Calu3 (cell line): ENCODE data around the gene LZTS2. TPM values are rescaled to one million over a fixed set of nuclear protein-coding genes. Genes with fewer than 3 reads are reported as not detected.
A peak's percentile ranks its signal among the peaks of the same experiment; 100 is the strongest.

Experiments
- BruUV-seq: library from RNA; stranded (reverse); fragments of 400-500 nt; replicated peaks from 2 replicates; lab custom pipeline; 2021; lab: Mats Ljungman, UMichigan
- CTCF ChIA-PET: fragments of 300-600 bp; sonication (Branson Sonifier 250); formaldehyde crosslinking; loops from one replicate; lab custom pipeline; 2022; ENCODE audit warnings: antibody characterized with exemption; lab: Charles Lee
- DNase-seq: peaks from one replicate; pipeline ENCODE4 v3.0.0; 2022
- H3K27ac Mint-ChIP-seq: one replicate; pipeline ENCODE4 v1.8.0; 2022; ENCODE audit warnings: mixed read lengths; ENCODE audit not compliant: unreplicated experiment
- H3K27me3 Mint-ChIP-seq: one replicate; pipeline ENCODE4 v1.8.0; 2022; ENCODE audit warnings: mixed read lengths; ENCODE audit not compliant: unreplicated experiment
- H3K36me3 Mint-ChIP-seq: one replicate; pipeline ENCODE4 v1.8.0; 2022; ENCODE audit warnings: mild to moderate bottlenecking, moderate library complexity, mixed read lengths; ENCODE audit not compliant: insufficient read depth, unreplicated experiment
- H3K4me1 Mint-ChIP-seq: one replicate; pipeline ENCODE4 v1.8.0; 2022; ENCODE audit warnings: mild to moderate bottlenecking, low read depth, mixed read lengths; ENCODE audit not compliant: unreplicated experiment
- H3K4me3 Mint-ChIP-seq: one replicate; pipeline ENCODE4 v1.8.0; 2022; ENCODE audit warnings: mild to moderate bottlenecking, low read depth, moderate library complexity, mixed read lengths; ENCODE audit not compliant: unreplicated experiment
- H3K9me3 Mint-ChIP-seq: one replicate; pipeline ENCODE4 v1.8.0; 2022; ENCODE audit warnings: low read depth, mixed read lengths; ENCODE audit not compliant: unreplicated experiment
- CTCF ChIP-seq: fragments of 200-600 bp; IDR thresholded peaks from one replicate; pipeline ENCODE4 v1.8.0; 2022; ENCODE audit warnings: antibody characterized with exemption; ENCODE audit not compliant: unreplicated experiment
- intact Hi-C: fragments of 100-400 bp; cut with micrococcal nuclease; formaldehyde crosslinking; loops from one replicate; pipeline ENCODE4 v1.10.0; 2022; ENCODE audit not compliant: unreplicated experiment
- total RNA-seq: library from RNA; stranded (reverse); gene quantifications from 2 replicates; pipeline ENCODE4 v1.2.3, GENCODE V29; 2022

The LZTS2 gene
- total RNA-seq, 1 experiment from 2014 or later: 23.7 TPM

GRCh38 chr10:101042667-101043362 lies 43.2 kb downstream of the LZTS2 start:
- peak overlapping the region; percentile 99 for H3K27ac Mint-ChIP-seq
- intact Hi-C loops: no loop called here
- peaks cover 14% of the 10 kb centered on the region for H3K27me3 Mint-ChIP-seq
- H3K36me3 Mint-ChIP-seq: peaks cover 20% of the 10 kb centered on the region
- H3K9me3 Mint-ChIP-seq: no peaks in the 10 kb centered on the region
- BruUV-seq: TSS peak; percentile 72
- CTCF ChIA-PET: interaction anchor here (0.6 to 2.8 kb wide), 7 partner anchors 9 to 99 kb away, joined by 4 to 26 read pairs (median 6); no protein-coding TSS in a partner anchor
- no peak for TF ChIP-seq CTCF
- H3K4me3 Mint-ChIP-seq: peak overlapping the region; percentile 88
- peak; percentile 94 for DNase-seq
- H3K4me1 Mint-ChIP-seq: peaks cover 25% of the 10 kb centered on the region

- H3K27me3 Mint-ChIP-seq: peaks cover 19% of the 10 kb centered on the region
- intact Hi-C loops: no loop called here
These were observed 43.7 kb downstream of the LZTS2 start for GRCh38 chr10:101043363-101043707.

GRCh38 chr10:101044117-101044516 lies 44.5 kb downstream of the LZTS2 start:
- H3K4me3 Mint-ChIP-seq: no peak overlapping the region
- no peaks in the 10 kb centered on the region for H3K9me3 Mint-ChIP-seq
- peaks cover 19% of the 10 kb centered on the region for H3K4me1 Mint-ChIP-seq
- peaks cover 20% of the 10 kb centered on the region for H3K36me3 Mint-ChIP-seq
- peaks cover 27% of the 10 kb centered on the region for H3K27me3 Mint-ChIP-seq
- CTCF ChIA-PET: interaction anchor here (0.6 to 1.9 kb wide), 2 partner anchors 8 to 270 kb away, joined by 3 to 4 read pairs; no protein-coding TSS in a partner anchor
- DNase-seq: no peak
- no TSS peak for BruUV-seq
- TF ChIP-seq CTCF: no peak
- intact Hi-C loops: no loop called here
- H3K27ac Mint-ChIP-seq: no peak overlapping the region

More at GRCh38 chr10:101043363-101043707, 43.7 kb downstream of the LZTS2 start:
- TF ChIP-seq CTCF: no peak
- CTCF ChIA-PET: interaction anchor here (0.6 to 2.8 kb wide), 7 partner anchors 8 to 270 kb away, joined by 3 to 26 read pairs (median 6); no protein-coding TSS in a partner anchor
- TSS peak; percentile 65 for BruUV-seq
- Mint-ChIP-seq H3K36me3 (peaks cover 20% of the 10 kb centered on the region), H3K4me1 (peaks cover 20% of the 10 kb centered on the region), H3K4me3 (peak overlapping the region; percentile 88), H3K9me3 (no peaks in the 10 kb centered on the region), H3K27ac (peak overlapping the region; percentile 99)
- DNase-seq: no peak

GRCh38 chr10:101046332-101047238 lies 47.0 kb downstream of the LZTS2 start:
- DNase-seq: no peak
- BruUV-seq: no TSS peak
- H3K9me3 Mint-ChIP-seq: no peaks in the 10 kb centered on the region
- no peak for TF ChIP-seq CTCF
- intact Hi-C loops: no loop called here
- CTCF ChIA-PET: no interaction called here
- no peak overlapping the region for H3K27ac Mint-ChIP-seq
- peaks cover 15% of the 10 kb centered on the region for H3K36me3 Mint-ChIP-seq
- no peak overlapping the region for H3K4me3 Mint-ChIP-seq
- peaks cover 27% of the 10 kb centered on the region for H3K4me1 Mint-ChIP-seq
- peaks cover 38% of the 10 kb centered on the region for H3K27me3 Mint-ChIP-seq
